ENCODE measurements around the gene CCDC63.

Gene CCDC63

DNA sequence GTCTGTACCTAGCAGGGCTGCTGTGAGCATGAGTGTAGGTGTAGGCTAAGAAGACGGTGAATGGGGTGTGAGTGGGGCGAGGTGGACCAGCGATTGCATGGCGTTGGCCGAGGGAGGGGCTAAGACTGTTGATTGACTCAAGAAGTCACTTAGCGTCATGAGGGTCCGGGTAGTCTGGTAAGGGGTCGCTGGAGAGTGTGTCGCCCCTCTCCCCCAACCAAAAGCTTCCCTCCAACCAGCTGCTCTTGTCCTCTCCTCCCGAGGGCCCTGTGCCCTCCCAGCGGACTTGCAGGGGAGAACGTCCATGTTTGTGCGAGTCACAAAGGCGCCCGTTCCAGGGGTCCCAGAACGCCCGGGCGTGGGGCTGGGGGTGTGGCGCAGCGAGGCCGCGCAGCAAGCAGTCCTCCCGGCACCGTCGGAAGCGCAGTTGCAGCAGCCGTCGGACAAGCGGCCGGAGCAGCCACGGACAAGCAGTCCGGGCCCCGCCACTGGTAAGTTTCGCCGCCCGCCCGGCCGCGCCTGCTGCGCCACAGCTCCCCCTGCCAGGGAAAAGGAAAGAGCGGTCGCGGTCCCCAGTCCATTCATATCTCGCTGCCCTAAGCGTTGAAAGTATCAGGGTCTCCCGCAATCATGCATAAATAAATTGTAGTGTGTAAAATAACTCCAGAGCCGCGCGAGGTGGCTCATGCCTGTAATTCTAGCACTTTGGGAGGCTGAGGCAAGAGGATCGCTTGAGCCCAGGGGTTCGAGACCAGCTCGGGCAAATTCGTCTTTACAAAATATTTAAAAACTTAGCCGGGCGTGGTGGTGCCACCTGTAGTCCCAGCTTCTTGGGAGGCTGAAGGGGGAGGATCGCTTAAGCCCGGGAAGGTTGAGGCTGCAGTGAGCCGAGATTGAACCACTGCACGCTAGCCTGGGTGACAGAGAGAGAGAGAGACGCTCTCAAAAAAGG lies at the start of gene CCDC63:
Gene CCDC63 (plus strand): TSS at position 373 of the 952 bp plus-strand sequence. CDS start 5,968 bp downstream, outside the sequence.
- no peak for DNase-seq (ENCODE audit: low spot score)

DNA sequence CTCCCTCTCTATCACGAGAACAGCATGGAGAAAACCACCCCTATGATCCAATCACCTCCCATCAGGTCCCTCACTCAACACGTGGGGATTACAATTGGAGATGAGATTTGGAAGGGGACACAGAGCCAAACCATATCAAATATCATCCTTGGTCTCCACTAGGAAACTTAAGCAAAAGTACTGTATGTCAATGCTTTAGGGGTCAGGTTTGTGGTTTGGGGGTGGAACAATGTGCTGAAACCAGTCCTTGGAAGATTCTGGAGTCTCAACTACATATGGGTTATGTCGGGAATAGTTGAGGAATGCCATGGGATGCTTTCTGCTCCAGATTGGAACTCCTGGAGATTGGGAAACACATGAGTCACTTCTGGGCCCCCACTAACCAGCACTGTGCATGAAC lies 48.3 kb upstream of the CCDC63 start:
- DNase-seq (ENCODE audit: low spot score), result no peak

DNA sequence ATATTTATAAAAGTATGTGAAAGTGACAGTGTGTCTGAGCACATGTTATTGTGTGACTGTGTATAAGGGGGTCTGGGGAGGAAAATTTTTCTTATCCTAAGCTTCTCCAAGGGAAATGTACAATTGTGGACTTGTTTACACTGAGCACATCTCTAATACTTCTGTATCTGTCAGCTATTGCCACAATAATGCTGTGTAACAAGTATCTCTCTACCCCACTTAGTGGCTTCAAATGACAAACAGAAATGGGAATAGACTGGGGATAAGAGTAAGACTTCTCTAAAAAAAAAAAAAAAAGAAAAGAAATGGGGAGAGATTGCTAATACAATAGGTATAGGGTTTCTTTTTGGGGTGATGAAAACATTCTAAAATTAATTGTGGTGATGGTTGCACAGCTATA lies 44.3 kb upstream of the CCDC63 start:
- DNase-seq (ENCODE audit: low spot score), result no peak

DNA sequence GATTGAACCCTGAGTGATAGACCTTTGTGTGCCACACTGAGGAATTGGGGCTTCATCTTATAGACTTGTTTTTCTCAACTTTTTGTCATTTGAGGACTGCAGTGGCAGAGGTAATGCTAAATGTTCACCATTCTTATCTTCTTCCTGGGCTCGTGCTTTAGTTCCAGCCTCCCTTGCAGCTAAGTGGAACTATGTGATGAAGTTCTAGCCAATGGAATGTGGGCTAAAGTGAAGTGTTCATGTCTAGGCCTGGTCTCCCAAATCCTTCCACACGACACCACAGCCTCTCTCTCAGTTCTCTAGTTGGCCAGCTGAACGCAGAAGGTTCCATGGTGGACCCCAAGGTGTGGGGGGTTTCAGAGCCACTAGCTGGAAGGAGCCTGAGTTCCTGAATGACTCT lies 42.4 kb upstream of the CCDC63 start:
- no peak for DNase-seq (ENCODE audit: low spot score)

DNA sequence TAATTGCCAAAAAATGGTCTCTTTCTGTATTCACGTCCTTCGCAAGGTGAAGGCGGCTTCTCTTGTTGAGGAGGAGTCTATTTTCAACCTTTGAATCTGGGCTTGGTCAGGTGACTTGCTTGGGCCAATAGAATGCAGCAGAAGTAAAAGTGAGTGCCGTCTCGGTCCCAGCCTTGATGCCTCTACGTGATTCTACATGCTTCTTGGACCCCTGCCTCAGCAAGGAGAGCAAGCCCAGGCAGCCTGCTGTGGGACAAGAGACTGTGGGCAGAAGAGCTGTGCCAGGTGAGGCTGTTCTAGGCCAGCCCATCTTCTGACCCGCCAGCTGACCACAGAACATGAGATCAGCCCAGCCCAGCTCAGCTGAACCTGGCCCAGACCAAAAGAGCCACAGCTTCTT lies 39.1 kb upstream of the CCDC63 start:
- no peak for DNase-seq (ENCODE audit: low spot score)

DNA sequence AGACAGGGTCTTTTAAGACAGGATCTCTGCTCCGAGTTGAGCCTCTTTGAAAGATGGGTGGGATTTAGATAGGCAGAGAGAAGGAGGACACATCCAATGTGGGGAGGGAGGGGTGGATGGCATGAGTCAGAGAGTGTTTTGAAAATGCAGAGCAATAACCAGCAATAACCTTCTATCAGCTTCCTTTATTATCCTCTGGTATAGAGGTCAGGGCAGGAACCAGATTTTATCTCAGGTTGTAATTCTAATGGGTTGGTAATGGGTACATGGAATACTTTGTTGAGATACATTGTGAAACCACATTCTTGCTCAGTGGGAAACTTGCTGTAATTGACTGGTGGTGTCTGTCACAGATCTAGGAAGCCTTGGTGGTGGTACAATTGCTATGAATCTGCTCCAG lies 37.6 kb upstream of the CCDC63 start:
- no peak for DNase-seq (ENCODE audit: low spot score)

DNA sequence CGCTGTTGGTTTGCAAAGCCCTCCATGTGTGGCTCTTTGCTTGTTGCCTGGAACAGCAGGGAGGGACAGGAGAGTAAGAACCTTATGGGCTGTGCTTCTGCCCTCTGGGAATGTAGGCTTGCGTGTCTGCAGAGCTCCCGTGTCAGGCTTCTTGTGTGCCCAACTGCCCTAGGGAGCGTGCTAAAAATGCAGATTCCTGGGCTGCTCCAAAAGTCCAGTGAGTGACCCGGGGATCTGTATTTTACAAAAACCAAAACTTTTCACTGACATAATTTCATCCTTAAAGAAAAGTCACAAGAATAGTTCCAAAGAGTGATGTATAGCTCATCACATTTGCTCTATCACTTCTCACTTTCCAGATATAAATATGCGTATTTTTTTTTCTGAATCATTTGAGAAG lies 34.8 kb upstream of the CCDC63 start:
- no peak for DNase-seq (ENCODE audit: low spot score)

DNA sequence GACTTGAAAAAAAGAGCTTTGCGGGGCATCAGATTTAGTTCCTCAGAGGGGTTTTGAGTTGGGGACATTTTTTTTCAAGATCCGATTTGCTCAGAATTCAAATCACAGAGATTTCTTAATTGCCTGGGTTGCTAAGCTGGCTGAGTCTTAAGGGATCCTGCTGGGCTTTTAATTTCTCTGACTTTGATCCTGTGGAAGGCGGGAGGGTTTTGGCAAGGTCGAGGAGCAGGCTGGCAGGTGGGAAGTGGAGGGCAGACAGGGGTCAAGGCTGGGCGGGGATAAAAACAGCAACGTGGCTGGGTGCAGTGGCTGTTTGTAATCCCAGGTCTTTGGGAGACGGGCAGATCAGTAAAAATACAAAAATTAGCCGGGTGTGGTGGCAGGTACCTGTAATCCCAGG lies 33.5 kb upstream of the CCDC63 start:
- DNase-seq (ENCODE audit: low spot score), result no peak

DNA sequence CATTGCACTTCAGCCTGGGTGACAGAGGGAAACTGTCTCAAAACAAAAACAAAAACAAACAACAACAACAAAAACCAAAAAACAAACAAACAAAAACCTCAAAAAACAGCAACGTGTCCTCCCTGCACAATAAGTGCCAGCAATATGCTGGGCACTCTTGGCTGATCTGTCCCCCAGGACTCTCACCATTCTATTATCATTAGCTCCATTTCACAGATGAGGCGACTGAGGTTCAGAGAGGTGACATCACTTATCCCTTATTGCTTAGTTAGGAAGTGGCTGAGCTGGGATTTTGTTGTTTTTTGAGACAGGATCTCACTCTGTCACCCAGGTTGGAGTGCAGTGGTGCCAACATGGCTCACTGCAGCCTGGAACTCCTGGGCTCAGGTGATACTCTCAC lies 33.0 kb upstream of the CCDC63 start:
- no peak for DNase-seq (ENCODE audit: low spot score)

DNA sequence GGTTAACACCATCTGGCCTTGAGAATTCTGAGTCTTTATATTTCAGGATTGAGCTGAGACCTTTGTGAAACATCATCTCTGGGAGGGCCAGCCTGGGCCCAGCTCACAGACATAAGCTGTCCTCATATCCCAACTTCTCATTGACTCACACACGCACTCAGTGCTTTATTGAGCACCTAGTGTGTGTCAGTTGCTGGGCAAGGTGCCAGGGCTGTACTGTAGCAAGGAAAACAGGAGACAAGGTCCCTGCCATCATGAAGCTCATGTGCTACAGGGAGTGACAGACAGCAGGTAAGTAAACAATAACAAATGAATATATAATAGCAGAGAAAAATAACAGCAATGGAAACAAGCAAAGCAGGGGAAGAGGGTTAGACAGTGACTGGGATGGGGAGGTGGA lies 30.5 kb upstream of the CCDC63 start:
- DNase-seq (ENCODE audit: low spot score), result no peak

DNA sequence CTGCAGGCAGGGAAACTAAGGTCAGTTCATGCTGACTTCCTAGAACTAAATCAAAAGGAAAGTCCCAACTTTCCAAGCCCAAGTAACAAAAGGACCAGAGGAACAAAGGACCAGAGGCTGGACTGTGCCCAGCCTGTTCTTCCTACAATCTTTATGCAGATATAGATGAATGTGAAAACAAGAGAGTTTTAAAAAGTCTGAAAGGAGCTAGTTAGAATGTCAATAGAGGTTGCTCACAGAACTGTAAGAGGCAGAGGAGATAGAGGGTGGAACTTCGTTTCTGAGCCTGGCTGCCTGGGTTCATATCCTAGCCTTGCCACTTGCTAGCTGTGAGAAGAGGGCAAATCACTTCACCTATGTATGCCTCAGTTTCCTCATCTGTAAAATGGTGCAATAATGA lies 30.0 kb upstream of the CCDC63 start:
- no peak for DNase-seq (ENCODE audit: low spot score)

DNA sequence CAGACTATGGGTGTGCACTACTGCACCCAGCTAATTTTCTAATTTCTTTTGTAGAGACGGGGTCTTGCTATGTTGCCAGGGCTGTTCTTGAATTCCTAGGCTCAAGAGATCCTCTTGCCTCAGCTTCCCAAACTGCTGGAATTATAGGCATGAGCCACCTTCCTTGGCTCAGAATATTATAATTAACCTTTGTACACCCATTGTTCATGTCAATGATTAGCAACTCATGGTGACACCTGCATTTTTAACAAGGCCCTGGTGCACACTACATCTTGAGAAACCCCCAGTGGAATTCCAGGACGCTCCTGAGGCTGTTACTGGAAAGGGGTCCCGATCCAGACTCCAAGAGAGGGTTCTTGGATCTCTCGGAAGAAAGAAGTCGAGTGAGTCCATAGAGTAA lies 28.3 kb upstream of the CCDC63 start:
- no peak for DNase-seq (ENCODE audit: low spot score)

DNA sequence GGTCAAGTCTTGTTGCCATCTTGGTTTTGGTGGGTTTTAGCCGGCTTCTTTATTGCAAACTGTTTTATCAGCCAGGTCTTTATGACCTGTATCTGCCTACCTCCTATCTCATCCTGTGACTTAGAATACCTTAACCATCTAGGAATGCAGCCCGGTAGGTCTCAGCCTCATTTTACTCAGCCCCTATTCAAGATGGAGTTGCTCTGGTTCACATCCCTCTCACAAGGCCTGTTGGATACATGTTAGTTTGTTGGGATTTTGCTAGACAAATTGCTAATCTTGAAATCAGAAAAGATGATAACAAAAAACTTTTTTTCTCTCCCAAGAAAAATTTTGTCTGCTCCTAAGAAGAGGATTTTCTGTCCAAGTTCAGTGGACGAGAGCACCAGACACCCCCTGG lies 27.6 kb upstream of the CCDC63 start:
- no peak for DNase-seq (ENCODE audit: low spot score)

DNA sequence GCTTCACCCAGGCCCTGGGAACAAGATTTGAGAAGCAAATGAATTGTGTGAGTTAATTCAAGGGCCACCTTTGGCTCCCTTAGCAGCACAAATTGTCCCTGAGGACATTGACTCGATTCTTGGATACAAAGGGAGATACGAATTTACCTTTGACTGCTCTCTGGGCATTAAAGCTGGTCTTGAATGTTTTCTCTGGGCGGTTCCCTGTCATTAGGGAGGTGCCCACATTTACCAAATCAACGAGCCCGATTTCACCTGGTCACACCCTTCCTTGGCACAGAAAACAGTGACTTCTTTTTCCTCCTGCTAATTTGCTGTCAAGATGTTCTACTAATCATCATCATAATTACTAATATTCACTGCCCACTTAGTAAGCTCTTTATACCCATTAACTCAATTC lies 27.1 kb upstream of the CCDC63 start:
- DNase-seq (ENCODE audit: low spot score), result no peak

DNA sequence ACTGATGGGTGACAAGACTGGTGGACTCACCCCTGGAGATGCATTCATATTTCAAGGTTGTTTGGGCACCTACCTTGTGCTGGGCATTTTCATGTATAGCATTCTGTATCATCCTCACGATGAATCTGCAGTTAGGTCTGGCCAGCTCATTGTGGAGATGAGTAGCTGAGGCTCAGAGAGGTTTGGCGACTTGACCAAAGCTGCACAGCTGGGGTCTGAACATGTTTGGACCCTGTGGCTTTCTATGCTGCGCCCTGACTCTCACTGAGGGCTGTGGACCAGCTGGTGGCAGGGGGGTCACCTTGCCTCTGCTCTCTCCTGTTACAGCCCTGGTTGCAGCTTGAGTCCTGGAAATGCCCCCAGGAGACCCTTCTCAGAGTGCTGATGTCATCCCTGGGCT lies 24.9 kb upstream of the CCDC63 start:
- DNase-seq (ENCODE audit: low spot score), result no peak

DNA sequence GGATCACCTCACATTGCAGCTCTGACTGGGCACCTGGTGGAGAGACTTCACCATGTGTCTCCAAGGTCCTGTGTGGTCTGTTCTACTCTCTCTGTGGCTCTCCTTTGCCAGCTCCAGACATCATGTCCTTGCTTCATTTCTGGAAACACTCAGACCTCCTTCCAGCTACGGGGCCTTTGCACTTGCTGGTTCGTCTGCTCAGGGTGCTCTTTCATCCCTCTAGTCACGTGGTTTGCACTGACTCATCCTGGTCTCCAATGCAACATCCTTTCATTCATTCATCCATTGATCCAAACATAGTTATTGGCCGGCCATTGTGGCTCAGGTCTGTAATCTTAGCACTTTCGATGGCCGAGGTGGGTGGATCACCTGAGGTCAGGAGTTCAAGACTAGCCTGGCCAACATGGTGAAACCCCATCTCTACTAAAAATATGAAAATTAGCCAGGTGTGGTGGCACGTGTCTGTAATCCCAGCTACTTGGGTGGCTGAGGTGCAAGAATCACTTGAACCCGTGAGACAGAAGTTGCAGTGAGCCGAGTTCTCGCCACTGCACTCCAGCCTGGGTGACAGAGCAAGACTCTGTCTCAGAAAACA lies 23.9 kb upstream of the CCDC63 start:
- DNase-seq (ENCODE audit: low spot score), result no peak

DNA sequence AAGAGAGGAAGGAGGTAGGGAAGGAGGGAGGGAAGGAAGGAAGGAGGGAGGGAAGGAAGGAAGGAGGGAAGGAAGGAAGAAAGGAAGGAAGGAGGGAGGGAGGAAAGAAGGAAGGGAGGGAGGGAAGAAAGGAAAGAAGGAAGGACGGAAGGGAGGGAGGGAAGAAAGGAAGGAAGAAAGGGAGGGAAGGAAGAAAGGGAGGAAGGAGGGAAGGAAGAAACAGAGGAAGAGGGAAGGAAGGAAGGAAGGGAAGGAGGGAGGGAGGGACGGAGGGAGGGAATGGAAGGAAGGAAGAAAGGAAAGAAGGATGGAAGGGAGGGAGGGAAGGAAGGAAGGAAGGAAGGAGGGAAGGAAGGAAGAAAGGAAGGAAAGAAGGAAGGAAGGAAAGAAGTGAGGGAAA lies 22.4 kb upstream of the CCDC63 start:
- no peak for DNase-seq (ENCODE audit: low spot score)

DNA sequence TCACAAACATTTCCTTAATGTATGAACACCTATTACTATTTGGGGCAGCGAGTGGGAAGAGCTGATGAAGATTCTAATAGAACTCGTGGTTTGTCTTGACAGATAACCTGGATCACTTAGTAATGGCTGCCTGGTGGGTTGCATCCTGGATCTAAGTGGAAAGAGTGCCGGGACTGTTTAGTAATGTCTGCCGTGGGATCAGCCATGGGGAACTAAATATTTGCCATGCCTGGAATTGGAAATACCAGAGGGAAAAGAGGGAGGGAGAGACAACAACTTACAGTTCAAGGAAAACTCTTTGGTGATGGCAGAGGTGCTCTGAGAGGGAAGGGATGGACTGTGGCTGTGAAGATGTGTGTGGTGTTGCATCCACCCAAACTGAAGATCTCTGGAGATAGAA lies 21.3 kb upstream of the CCDC63 start:
- DNase-seq (ENCODE audit: low spot score), result no peak

DNA sequence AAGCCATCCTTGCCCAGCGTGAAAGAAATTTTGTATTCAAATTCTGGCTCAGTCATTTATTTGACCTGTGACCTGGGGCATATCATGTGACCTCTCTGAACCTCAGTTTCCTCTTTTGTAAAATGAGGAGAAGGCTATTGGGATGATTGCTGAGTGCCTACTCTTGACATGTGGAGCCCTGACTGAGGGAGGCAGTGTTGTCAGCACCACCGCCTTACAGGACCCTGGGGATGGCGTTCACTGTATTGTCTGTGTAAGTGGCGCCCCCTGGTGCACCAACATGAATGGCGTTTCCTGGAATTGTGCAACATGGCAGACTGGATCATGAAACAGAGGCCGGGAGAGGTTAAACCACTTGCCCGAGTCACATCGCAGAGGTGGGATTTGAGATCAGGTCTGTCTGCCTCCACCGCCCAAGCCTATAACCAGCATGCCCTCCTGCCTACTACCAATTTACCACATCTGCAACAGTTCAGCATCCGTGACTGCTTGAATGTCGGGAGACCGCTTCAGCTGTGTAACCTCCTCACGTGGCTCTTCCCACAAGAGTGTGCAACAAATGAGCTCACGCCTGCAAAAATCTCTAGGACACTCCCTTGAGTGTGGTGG lies 20.1 kb upstream of the CCDC63 start:
- DNase-seq (ENCODE audit: low spot score), result peak; percentile 82

DNA sequence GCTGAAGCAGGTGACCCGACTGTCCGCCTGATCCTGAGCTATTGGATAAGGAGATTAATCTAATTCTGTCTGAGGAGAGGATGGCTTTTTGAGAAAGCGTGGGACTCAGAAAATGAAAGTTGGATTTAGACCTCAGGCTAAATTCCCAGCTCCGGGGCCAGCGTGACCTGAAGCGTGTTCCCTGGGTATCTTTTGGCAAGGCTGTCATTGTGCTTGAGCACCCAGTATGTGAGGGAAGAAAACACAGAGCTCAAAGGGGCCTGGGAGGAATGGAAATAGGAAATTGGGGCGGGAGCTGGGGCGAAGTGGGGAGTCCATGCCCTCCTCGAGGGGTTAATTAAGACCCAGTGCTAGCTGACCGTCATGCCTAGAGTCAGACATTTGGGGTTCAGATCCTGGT lies 17.5 kb upstream of the CCDC63 start:
- no peak for DNase-seq (ENCODE audit: low spot score)

DNA sequence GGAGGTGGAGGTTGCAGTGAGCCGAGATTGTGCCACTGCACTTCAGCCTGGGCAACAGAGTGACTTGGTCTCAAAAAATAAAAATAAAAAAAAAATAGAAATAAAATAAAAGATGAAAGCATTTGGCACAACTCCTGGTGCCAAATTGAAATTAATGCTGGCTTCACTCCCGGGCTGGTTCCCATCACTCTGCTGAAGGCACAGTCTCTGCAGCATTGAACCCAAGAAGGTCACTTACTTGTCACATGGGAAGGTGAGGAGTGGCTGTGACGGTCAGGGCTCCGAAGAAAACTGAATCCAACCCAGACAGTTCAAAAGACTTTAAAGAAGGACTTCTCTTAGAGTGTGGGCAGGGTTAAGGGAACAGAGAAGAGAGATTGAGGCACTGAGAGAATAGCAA lies 10.5 kb upstream of the CCDC63 start:
- no peak for DNase-seq (ENCODE audit: low spot score)

DNA sequence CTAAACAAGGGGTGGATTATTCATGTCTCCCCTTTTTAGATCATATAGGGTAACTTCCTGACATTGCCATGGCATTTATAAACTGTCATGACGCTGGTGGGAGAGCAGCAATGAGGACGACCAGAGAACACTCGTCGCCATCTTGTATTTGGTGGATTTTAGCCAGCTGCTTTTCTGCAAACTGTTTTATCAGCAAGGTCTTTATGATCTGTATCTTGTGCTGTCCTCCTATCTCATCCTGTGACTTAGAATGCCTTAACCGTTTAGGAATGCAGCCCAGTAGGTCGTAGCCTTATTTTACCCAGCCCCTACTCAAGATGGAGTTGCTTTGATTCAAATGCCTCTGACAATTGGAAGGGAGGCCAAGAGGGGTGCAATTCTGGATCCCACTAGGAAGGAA lies 5.8 kb upstream of the CCDC63 start:
- no peak for DNase-seq (ENCODE audit: low spot score)

DNA sequence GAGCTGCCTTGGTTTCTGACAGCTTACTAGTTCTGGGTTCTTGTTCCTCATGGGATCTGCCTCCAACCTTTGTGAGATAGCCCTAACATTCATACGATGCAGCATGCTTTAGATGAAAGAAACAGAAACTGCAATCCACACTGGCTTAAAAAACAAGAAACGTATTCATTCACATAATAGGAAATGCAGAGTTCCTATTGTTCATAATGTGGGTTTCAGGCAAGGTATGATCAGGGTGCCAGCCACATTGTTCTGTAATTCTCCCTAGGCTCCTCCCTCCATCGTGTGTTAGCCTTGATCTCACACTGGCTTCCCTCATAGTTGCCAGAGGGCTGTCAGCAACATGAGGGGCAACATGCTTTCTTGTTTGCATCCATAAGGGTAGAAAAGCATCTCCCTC lies 2.7 kb upstream of the CCDC63 start:
- no peak for DNase-seq (ENCODE audit: low spot score)

Data from CD4-positive, alpha-beta T cell treated with Interleukin-15 for 4 hours (primary cell).